Fibroblast of skin of back (primary cell): Measurements from ENCODE around the gene PARD3B.

Source experiments
- DNase-seq: peaks from one replicate; pipeline ENCODE4 v3.0.0-alpha.2; 2013

The PARD3B gene

DNA sequence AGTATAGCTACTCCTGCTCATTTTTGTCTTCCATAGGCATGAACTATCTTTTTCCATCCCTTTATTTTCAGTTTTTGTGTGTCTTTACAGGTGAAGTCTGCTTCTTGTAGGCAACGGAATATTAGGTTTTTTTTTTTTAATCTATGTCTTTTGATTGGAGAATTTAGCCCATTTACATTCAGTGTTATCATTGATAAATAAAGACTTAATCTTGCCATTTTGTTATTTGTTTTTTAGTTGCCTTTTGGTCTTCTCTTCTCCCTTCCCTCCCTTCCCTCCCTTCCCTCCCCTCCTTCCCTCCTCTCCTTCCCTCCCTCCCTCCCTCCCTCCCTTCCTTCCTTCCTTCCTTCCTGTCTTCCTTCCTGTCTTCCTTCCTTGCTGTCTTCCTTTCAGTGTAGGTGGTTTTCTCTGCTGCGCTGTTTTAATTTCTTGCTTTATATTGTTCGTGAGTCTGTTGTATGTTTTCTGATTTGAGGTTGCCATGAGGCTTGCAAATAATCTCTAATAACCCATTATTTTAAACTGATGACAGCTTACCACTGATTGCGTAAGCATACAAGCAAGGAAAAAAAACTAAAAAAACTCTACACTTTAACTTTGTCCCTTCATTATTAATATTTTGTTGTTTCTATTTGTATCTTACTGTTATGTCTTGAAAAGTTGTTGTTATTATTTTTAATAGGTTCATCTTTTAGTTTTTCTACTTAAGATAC lies 353.8 kb downstream of the PARD3B start:
- DNase-seq: no peak

DNA sequence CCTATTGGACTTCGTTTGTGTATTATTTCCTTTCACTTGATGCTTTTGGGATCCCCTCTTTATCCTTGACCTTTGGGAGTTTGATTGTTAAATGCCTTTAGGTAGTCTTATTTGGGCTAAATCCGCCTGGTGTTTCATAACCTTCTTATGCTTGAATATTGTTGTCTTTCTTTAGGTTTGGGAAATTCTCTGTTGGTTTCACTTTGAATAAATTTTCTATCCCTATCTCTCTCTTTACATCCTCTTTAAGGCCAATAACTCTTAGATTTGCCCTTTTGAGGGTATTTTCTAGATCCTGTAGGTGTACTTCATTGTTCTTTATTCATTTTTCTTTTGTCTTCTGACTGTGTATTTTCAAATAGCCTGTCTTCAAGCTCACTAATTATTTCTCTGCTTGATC lies 354.7 kb downstream of the PARD3B start:
- no peak for DNase-seq

DNA sequence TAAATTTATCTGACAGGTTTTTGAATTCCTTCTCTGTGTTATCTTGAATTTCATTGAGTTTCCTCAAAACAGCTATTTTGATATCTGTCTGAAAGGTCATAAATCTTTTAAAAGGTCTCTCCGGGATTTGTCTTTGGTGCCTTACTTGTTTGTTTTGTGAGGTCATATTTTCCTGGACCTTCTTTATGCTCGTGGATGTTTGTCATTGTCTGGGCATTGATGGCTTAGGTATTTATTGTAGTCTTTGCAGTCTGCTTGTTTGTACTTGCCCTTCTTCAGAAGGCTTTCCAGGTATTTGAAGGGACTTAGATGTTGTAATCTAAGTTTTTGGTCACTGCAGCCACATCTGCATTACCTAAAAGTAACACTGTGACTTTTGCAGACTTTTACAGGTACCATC lies 355.2 kb downstream of the PARD3B start:
- no peak for DNase-seq

DNA sequence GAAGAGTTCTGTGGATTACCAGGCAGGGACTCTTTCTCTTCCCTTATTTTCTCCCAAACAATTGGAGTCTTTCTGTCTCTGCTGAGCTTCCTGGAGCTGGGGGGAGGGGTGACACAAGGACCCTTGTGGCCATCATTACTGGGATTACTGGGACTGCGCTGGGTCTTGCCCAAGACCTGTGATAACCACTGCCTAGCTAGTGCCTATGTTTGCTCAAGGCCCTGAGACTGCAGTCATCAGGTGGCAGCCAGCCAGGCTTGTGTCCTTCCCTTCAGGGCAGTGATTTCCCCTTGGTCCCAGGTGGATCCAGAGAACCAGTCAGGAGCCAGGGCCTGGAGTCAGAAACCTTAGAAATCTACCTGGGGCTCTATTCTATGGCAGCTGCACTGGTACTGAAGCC lies 355.6 kb downstream of the PARD3B start:
- no peak for DNase-seq

DNA sequence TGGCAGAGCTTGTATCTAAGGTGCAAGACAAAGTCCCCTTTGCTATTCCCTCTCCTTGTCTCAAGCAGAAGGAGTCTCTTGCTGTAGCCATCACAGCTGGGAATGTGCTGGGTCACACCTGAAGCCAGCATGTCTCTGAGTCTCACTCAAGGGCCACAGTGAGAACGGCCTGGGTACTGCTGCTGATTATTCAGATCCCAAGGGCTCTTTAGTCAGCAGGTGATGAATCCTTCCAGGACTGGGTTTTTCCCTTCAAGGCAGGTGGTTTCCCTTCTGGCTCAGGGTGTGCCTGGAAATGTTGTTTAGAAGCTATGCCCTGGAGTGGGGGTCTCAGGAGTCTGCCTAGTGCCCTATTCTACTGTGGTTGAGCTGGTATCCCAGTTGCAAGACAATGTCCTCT lies 356.3 kb downstream of the PARD3B start:
- no peak for DNase-seq

DNA sequence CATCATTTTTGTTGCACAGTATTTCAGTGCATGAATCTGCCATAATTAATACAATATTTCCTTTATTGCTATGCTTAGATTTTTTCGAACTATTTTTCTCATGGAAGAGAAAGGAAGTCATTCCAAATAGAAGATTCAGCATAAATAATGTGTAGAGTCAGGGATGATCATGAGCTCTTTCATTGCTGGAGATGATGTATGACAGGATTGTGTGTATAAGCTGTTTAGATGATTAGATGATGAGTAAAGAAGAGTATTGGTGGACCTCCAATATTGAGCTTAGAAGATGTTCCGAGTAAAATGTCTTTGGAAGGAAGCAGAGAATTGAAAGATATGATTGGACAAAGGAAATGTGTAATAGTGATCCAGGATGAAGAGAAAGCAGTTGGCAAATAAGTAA lies 364.5 kb downstream of the PARD3B start:
- DNase-seq: no peak

DNA sequence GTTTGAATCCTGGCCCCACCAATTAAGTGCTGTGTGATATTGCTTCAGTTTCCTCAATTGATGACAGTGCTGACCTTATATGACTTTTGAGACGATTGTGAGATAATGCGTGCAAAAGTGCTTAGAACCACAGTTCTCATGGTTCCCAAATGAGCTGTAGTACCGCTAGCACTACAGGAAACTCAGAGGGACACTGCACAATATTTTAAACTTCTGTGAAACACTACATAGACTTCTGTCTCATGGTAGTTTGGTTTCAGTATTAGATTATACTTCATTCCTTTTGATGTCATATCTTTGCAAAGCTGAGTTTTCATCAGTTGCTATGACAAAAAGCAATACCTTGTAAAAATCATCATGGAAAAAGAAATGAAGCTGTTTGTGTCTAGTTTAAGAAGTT lies 368.0 kb downstream of the PARD3B start:
- DNase-seq: no peak

DNA sequence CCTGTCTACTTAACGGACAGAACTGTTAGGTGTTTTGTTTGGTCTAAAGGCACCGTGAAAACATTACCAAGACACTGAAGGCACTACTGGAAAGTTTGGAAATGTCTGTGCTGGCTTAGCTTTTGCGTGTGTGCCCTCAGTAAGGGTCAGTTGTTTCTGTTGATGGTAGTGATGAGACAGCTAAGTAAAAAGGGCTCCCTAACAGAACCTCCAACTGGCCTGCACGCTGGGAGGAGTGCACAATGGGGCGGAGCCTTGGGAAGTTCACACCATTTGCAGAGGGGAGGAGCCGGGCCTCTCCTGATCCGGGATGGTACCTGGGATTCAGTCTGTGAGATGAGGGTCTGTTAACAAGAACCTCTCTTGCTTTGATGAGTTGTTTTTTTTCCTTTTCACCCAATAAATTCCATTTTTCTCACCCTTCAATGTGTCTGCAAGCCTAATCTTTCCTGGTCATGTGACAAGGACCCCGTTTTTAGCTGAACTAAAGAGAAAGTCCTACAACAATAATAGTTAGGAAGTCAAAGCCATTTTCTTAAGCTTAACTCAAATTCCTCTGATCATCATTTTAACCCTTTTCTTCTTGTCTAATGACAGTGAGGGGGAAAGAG lies 368.7 kb downstream of the PARD3B start:
- no peak for DNase-seq

DNA sequence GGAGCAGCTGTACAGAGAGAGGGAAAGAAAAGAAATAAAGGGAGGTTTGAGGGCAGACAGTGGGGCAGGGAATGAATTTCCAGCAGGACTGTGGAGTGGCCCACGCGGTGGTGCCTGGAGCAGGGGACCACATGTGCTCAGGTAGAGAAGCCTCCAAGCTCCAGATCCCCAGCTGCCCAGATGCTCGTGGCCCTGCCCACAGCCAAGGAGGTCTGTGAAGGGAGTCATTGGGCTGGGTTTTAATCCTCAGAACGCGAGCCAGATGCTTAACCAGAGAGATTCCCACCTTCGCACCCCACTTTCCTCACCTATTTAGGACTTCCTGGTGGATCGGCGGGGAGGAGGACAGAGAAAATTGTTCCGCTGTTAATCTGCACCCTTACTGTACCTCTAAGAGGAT lies 369.4 kb downstream of the PARD3B start:
- no peak for DNase-seq

DNA sequence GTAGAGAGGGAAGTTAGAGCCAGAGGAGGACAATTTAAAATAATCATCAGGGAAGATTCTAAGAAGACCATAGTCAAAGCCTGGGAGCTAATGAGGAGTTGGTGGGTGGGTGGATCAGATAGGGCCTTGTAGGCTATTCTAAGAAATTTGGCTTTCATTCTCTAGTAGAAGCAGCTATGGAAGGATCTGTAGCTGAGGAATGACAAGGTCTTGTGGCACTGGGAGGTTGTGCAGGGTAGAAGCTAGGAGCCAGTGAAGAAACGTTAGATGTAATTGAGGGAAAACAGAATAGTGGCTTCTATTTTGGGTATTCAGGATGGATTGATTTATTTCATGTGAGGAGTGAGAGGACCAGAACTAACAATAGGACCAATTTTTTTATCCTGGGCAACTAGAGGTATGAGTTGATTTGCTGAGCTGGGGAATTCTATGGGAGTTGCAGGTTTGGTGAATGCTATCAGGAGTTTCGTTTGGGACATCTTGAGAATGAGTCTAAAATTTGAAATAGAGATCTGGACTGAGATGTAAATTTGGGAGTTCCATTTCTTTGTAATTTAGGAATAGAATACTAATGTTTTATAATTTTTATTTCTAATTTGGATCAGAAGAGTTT lies 371.9 kb downstream of the PARD3B start:
- no peak for DNase-seq

DNA sequence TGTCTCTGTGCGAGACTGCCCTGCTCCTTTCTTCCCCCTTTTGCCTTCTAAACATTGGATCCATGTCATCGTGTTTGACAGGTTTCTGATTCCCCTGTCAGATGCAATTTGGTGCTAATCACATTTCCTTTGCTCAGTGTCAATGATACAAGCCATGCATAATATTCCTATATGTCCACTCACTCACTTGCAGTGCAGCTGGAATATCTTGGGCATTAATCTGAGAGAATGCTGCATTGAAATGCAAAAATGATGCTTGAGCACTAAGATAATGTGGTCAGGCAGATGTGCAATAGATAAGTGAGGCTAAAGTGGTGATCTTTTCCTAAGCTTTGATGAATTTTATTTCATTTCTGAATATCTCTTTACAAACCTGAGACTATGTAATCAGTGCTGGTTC lies 375.5 kb downstream of the PARD3B start:
- DNase-seq: no peak

DNA sequence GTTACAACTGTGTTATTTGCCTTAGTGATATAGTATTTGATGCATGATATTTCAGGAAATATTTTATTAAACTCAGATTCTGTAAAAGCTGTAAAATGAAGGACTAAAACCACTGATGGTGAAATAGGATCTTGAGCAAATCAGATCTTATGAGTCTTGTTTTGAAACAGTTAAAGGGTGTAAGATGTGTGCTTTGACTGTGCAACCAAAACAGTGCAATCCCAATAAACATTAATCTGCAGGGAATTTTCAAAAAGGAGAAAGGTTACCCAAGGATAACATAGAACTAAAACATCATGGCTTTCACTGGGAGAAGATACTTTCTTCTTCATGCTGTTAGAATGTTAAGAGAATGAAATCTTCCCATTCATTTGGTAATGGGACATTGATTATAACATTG lies 378.7 kb downstream of the PARD3B start:
- DNase-seq: no peak

DNA sequence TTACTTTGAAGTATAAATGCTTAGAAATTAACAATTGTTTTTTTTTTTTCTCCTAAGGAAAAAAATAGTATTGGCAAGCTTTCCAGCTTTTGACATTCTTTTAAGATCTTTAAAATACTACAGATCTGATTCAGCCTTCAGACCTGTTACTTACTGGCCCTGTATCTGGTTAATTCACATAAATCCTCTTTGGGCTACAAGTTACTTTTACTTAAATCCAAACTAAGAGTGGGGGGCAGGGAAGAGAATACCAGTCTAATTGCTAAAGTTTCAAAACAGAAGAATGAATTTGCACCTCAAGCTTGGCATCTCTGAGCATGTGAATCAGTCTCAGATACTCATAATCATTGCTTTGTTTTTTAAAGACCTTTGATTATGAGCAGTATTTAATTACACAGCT lies 386.3 kb downstream of the PARD3B start:
- no peak for DNase-seq

DNA sequence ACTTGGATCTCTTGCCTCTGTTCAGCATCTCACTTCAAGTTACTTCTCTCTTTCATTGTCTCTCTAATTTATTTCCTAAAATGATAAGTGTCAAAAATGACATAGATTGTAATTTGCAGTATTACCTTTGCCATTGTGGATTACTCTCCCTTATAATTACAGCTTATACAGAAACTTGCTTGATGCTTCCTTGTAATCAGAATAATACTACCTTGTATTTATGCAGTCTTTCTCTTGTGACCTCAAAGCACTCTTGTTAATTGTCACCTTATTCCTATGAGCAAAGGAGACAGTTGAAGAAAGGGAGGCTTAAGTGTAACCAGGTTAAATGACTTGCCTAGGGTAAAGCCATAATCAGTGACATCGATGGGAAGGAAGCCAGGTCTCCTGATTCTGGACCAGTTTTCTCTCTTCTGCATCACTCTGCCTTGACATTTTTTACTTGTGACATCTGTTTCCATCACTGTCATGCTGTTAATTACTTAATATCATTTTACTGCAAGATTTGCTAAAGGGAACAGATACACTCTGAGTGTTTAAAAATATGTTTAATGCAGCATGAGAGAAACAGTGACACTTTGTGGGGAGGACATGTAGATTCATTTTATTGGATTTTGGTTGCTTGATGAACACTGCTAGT lies 388.6 kb downstream of the PARD3B start:
- no peak for DNase-seq

DNA sequence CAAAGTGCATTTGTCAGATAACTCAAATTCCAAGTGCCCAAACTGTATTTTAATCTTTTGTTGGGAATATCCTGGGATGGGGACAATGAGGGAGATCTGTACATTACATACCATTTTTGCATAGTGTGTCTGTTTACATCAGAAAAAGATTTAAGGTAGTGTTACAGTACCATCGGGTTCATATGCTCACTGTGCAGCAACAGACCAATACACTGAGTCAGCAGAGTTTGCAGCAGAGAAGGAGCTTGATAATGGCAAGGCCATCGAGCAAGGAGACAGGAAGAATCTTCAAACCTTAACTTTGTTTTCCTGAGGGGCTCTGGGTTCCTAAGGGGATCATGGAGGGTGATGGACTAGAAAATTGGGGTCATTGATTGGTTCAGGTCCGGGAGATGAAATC lies 399.7 kb downstream of the PARD3B start:
- no peak for DNase-seq

DNA sequence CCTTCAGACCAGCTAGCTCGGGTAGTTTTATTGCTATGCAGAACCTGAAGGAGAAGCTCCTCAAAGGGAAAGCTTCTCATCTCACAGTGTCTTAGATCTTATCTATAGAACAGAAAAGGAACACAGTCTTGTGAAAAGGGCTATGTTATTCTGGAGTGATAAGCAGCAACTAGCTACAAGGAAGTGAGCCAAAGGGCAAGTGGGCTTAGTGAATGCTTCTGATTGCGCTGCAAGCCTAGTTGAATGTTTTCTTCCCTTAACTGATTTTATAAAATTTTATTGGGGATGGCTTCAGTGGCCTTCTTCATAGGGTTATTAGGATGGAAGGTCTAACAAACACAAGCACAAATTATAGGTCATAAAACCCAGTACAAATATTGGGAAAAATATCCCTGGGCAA lies 400.1 kb downstream of the PARD3B start:
- no peak for DNase-seq

DNA sequence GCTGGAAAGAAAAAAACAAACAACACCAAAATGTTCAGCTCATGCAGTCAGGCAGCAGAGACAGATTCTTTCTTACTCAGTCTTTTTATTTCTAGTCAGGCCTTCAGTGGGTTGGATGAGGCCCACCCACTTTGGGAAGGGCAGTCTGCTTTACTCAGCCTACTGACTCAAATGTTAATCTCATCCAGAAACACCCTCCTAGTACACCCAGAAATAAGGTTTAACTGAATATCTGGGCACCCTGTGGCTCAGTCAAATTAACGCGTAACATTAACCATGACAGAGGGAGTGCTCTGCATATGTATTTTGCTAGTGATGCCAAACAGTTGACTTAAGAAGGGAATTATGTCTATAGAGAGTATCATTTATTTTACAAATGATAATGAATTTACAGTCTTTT lies 401.6 kb downstream of the PARD3B start:
- DNase-seq: peak; percentile 11

DNA sequence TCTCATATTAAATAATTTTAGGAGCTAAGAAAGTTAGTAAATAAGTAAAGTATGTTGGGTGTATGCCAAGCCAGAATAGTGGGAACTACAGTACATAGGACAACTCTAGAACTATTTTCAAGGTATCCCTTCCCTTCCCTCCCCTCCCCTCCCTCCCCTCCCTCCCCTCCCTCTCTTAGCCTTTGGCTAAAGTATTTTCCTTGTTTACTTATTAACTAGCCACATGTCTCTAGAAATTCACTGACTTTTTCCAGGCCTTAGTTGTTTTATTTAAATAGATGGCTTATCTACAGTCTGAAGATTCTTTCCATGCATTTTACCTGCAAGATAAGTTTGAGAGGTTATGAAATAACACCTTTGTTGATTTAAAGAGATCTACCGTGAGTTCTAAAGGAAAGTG lies 402.1 kb downstream of the PARD3B start:
- DNase-seq: no peak

DNA sequence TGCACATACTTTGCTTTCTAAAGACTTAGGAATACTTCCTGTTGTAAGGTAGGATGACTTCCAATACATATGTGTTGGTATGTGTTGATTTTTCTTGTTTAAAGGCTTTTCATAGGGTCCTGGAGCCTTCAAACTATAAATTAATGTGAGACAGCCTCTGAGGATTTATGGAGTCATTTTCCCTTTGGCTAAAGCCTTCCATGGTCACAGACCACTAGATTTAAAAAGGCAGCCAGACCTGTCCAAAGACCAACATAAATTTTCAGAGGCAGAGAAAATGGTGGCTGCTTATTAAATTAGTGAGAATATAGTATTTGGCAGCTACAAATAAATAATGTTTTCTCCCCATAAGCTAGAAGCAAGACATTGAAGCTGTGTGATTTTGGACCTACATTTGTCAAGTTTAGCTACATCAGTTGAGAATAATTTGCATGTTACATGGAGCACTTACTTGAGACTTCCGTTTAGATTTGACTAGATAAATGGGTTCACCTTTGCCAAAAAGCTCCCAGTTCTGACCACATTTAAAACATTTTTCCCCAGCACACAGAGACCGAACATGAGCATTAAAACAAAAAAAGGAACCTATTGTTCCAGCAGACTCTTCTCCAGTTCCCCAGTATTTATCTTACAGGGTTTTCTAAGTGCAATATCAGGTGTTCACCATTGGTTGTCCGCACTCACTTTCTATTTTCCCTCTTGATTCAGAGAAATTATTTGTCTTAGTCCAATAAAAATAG lies 402.9 kb downstream of the PARD3B start:
- no peak for DNase-seq

DNA sequence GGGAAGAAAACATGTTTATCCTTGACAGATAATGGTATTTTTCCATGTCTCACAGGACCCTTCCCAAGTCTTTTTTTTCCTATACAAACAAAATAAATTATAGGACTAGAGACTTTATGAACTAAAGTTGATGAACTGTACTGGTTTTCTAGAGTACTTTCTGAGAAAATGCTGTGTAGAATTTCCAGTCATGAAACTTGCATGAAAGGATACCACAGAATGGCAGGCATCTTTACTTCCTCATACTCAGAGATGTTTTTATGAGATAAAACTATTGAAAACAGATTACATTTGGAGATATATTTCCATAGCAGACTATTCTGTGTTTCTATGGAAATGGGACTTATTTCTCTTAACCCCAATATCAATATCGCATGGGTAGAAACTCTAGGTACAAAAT lies 403.5 kb downstream of the PARD3B start:
- DNase-seq: peak; percentile 11

DNA sequence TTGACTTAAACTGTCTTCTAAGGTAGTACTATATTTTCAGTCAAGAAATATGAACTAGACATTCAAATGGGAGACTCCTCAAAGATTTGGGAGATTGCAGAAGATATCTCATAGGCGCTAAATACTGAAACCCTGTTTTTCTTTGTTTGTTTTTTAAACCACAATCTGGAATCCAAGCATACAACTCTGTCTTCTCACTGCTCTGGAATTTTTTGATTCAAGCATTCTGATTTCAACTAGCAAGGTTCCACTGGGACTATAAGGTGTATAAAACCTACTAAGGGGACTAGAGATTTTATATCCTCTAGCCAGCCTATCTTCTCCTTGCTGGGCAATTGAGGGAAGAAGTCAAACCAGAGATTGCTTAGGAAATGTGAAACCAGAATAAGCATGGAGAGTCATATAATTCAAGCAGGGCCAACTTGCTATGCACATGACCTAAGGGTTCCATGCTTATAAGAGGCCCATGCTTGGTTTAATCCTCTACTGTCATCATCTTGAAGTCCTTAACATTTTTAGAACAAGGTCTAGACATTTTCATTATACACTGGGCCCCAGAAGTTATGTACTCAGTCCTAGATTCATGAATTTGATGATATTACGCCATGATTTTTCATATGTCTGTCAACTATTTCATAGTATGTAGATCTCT lies 405.5 kb downstream of the PARD3B start:
- peak; percentile 81 for DNase-seq

DNA sequence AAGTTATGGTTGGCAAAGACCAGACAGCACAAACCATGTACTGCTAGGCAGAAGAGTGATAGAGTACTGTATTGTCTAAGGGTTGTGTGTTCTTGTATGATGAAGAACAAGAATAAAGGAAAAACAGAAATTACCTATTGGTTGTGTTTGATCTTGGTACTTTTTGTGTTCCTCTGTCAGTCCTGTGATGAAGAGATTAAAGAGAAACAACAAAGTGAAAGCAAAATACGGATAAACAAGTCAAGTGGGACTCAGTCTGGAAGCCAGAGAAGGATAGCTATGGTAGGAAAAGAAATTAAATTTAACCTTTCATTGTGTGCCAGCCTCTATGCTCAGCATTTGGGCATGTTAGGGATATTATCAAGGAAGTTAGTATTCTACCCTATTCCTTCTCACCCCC lies 413.1 kb downstream of the PARD3B start:
- DNase-seq: no peak

DNA sequence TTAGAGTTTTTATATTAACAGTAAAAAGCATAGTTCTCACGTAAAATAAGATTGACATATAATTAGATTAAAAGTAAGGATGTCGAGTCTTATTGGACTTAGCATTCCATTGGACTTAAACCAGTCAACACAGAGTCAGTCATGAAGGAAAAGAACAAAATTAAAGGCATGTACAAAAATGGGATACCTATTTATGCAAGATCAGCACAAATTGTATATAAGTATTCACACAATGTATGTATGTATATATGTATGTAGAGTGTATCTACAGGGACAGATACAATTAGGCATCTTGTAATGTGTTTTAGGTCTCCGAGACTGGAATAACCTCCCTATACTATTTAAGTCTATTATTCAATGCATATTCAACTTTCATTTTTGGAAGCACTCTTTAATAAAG lies 419.1 kb downstream of the PARD3B start:
- no peak for DNase-seq
